Ramos (cell line): ENCODE results near the gene MFAP1.
"Not testable (repeated sequence)": the region's sequence is repeated elsewhere in the genome, so short reads cannot be mapped to it uniquely, and the experiment has no call there.

Experiments used
- in situ Hi-C: fragments of 300-500 bp; cut with MboI; formaldehyde crosslinking; loops from one replicate; pipeline ENCODE4 v1.14.3; 2022; ENCODE audit warnings: low sequenced_read_pairs; ENCODE audit not compliant: unreplicated experiment

The MFAP1 gene

GRCh38 chr15:43824302-43825246, at the start of gene MFAP1:
Gene MFAP1 (minus strand): TSS chr15:43824690. CDS start chr15:43824569, 121 bp downstream.
- in situ Hi-C loops = no loop called here

GRCh38 chr15:43873651-43874050, 49.2 kb upstream of the MFAP1 start:
- in situ Hi-C loops = loop anchor here (10.0 kb wide), 1 partner anchor 61 kb away; no protein-coding TSS in a partner anchor

GRCh38 chr15:43872416-43873020, 48.0 kb upstream of the MFAP1 start:
- in situ Hi-C loops = loop anchor here (10.0 kb wide), 1 partner anchor 62 kb away; no protein-coding TSS in a partner anchor

GRCh38 chr15:43871835-43872234, 47.3 kb upstream of the MFAP1 start:
- in situ Hi-C loops = loop anchor here (10.0 kb wide), 1 partner anchor 63 kb away; no protein-coding TSS in a partner anchor

GRCh38 chr15:43868406-43868805, 43.9 kb upstream of the MFAP1 start:
- in situ Hi-C loops = no loop called here

- in situ Hi-C loops = no loop called here
Observed at GRCh38 chr15:43867096-43867495, 42.6 kb upstream of the MFAP1 start.

- in situ Hi-C loops = not testable (repeated sequence)
Observed at GRCh38 chr15:43866636-43867035, 42.1 kb upstream of the MFAP1 start.

- in situ Hi-C loops = no loop called here
Observed at GRCh38 chr15:43859546-43859945, 35.1 kb upstream of the MFAP1 start.

GRCh38 chr15:43854801-43855200, 30.3 kb upstream of the MFAP1 start:
- in situ Hi-C loops = no loop called here

- in situ Hi-C loops = no loop called here
Observed at GRCh38 chr15:43852607-43853006, 28.1 kb upstream of the MFAP1 start.

- in situ Hi-C loops = no loop called here
Observed at GRCh38 chr15:43851251-43851650, 26.8 kb upstream of the MFAP1 start.

- in situ Hi-C loops = no loop called here
Observed at GRCh38 chr15:43845421-43845820, 20.9 kb upstream of the MFAP1 start.

- in situ Hi-C loops = not testable (repeated sequence)
Observed at GRCh38 chr15:43832485-43832884, 8.0 kb upstream of the MFAP1 start.

GRCh38 chr15:43831519-43832052, 7.1 kb upstream of the MFAP1 start:
- in situ Hi-C loops = not testable (repeated sequence)

GRCh38 chr15:43830691-43831275, 6.3 kb upstream of the MFAP1 start:
- in situ Hi-C loops = not testable (repeated sequence)

- in situ Hi-C loops = not testable (repeated sequence)
Observed at GRCh38 chr15:43829951-43830540, 5.6 kb upstream of the MFAP1 start.

GRCh38 chr15:43828061-43828657, 3.7 kb upstream of the MFAP1 start:
- in situ Hi-C loops = no loop called here

GRCh38 chr15:43826508-43827341, 2.2 kb upstream of the MFAP1 start, which contains the start of gene WDR76:
Gene WDR76 (plus strand): TSS chr15:43827002. CDS start chr15:43827033, 31 bp downstream.
- in situ Hi-C loops = no loop called here

- in situ Hi-C loops = no loop called here
Observed at GRCh38 chr15:43826029-43826507, 1.6 kb upstream of the MFAP1 start.
